CD4-positive, alpha-beta T cell treated with Interleukin-12 subunit alpha and Interleukin-12 subunit beta, for 1 hour (primary cell): ENCODE data around the gene EEFSEC.

Experiments
- DNase-seq: peaks from one replicate; pipeline ENCODE4 v3.0.0-alpha.2; 2020

EEFSEC gene

GRCh38 chr3:128320551-128321340 is 167.5 kb downstream of the EEFSEC start:
- no peak for DNase-seq

DNA sequence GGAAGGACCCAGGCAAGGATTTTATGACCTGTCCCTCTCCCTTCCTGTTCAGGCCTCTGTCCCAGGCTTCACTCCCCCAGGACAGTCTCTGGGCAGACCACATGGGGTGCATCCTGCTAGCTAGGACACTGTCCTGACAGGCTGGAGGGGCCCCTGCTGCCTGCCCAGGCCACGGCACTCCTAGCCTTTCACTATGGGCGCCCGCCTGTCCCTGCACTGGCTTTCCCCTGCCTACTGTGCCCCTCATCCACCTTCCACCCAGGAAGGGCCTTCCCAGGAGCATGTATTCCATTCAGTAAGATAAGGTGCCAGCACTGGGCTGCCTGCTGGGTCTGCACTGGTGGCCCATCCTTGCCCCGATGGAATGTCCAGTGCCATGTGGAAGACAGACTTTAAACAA is 168.1 kb downstream of the EEFSEC start:
- DNase-seq = no peak

DNA sequence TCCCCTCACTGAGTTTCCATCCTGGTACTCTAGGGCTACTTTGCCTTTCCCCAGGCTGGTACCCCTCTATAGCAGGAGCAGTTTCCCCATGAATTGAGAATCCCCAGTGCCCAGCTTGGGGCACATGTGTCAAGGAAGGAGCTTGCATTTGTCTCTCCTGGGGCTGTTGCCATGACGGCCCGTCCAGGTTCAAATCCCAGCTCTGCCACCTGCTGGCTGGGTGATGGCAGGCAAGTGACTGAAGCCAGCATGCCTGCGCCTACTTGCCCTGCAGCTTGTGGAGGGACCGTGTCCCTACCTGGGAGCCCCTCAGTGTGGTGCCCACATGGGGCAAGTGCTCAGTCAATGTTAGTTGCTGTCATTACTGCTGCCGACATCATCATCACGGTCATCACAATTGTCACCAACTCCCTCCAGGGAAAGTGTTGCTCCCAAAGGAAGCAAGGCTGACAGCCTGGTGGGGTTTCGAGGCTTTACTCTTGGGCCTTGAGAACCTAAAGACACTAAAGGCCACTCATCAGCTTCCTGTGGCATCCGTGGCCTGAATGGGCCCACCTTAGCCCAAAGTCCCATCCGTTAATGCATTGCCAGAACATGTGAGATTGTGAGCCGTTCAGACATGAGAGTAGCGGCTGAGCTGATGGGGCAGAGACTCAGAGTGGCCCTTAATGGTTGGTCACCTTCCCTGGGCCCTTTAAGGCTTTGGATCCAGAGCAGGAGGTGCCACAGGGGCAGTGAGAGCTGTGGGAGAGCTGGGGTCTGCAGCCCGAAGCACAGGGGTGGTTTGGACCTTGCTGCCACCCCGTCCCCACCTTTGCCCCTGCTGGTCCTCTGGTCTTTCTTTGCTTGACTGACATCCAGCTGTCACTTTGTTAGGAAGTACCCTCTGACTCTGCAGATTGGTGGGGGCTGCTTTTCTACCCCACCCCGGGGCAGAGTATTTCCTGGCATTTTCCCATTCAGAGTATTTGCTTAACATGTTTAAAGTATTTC is 169.0 kb downstream of the EEFSEC start:
- DNase-seq = peak; percentile 67

- DNase-seq = no peak
Observed at GRCh38 chr3:128323206-128324081, 170.2 kb downstream of the EEFSEC start.

DNA sequence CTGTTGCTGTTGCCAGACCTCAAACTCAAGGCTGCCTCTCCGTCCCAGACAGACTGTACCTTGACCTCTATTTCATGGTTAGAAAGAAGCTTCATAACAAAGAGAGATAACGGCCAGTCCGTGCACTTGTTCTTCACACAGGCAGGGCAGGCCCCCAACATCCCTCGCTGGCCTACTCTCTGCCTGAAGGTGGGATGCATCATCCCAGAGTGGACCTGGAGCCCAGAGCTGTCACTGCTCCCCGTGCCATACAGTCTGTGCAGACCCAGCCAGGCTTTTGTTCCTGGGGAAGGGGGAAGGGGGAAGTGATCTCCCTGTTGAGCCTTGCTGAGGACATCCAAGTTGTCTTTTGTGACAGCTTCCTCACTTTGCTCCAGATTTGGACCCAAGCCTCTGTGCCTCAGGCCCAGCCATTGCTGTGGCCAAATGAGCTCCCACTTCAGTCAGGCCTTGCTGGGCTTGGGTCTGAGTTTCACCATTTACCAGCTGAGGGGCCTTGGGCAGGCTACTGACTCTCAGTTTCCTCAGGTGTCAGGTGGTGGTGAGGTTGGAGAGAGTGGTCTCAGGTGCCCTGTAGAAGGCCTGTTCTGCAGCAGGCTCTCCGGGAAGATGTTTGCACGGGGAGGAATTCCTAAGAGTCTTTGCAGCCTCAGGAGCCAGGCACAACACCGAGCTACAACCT is 171.8 kb downstream of the EEFSEC start:
- no peak for DNase-seq

GRCh38 chr3:128326051-128326823 is 173.0 kb downstream of the EEFSEC start:
- DNase-seq = no peak

DNA sequence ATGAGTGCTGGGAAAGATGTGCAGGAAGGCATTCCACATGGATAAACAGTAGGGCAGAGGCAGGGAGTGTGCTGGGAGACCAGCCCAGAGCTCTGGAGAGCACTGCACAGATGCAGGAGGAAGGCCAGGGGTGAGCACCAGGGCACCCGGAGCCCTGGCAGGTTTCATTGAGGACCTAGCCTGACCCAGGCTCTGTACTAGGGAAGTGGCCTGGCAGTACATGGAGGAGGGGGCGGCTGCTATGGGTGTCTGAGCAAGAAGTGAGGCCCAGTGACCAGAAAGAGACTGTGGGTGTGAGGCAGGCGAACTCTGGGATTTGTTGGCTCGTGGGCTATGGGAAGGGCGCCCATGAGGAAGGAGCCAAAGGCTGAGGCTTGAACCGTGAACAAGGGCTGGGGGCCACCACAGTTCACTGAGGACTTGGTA is 174.3 kb downstream of the EEFSEC start:
- DNase-seq = no peak

- no peak for DNase-seq
Observed at GRCh38 chr3:128328546-128329458, 175.5 kb downstream of the EEFSEC start.

GRCh38 chr3:128329491-128330213 is 176.4 kb downstream of the EEFSEC start:
- DNase-seq = no peak

DNA sequence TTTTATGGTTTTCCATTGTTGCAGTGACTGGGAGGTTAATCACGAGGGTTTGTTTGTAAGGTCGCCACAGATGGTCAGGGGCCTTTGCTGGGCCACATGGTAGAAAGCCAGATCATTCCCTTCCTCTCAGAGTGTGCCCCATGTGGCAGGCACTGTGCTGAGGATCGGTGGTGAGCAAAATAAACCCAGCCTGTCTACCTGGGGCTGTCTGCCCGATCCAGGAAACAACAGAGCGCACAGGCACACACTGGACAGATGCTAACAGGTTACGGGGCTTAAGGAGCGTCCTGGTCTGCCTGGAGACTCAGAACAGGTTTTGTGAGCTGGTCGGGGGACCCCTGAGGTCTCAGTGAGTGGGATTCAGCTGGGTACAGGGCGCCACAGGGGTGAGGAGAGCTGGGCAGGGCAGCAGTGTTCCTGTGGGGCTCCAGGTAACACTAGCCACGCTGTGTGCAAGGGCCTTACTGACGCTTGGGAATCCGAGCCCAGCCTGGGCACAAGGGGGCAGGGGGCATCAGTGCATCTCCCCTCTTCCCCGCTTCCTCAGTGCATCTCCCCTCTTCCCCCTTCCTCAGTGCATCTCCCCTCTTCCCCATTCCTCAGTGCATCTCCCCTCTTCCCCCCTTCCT is 177.0 kb downstream of the EEFSEC start:
- DNase-seq = no peak

GRCh38 chr3:128334086-128334645 is 180.9 kb downstream of the EEFSEC start:
- DNase-seq = no peak

GRCh38 chr3:128334766-128335165 is 181.5 kb downstream of the EEFSEC start:
- no peak for DNase-seq

DNA sequence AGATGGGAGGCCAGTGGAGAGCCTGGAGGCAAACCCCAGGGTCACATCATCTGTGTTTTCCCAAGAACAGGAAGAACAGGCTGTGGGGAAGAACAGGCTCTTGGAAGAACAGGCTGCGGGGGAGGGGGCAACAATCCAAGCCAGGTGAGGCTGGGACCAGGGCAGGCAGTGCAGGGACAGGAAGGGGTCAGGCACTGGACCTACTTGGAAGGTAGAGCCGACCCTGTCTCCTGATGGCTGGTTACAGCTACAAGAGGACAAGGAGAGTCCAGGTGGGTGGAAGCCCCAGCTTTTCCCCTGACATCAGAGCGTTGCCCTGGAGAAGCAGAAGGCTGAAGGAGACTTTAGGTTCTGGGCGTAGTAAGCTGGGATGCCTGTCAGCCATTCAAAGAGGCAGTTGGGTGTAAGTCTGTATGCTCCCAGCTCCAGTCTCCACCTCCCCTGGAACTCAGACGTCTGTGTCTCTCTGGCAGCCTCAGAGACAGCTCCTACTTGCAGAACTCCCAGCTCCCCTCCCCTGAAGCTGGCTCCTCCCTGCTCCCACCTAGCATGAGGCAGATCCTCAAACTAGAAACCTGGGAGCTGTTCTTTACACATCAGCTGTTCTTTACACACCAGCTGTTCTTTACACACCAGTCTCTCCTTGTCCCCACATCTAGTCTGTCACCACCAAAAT is 182.5 kb downstream of the EEFSEC start:
- DNase-seq = no peak

GRCh38 chr3:128336337-128337156 is 183.3 kb downstream of the EEFSEC start:
- DNase-seq = no peak

DNA sequence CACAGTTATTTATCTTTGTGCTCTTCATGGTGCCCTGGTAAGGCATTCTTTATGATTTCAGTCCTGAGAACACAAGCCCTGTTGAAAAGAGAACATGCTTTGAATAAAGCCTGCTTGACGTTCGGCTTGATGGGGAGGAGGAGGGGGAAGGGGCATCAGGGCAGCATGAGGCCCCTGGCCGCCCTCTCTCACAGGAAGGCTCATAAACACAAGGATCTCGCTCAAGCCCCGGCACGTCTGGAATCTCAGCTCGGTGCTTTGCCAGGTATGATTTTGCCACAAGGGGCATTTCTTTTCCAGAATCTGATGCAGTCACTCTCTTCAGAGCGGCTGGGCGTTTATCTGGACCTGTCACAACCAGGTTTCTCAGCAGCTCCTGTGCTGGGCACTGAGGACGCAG is 184.0 kb downstream of the EEFSEC start:
- DNase-seq = no peak

- no peak for DNase-seq
Observed at GRCh38 chr3:128338536-128339330, 185.5 kb downstream of the EEFSEC start.
